NCI-H460 (cell line): ENCODE data around the gene PADI4. TPM values are rescaled to one million over a fixed set of nuclear protein-coding genes. Genes with fewer than 3 reads are reported as not detected.

Experiments used
- DNase-seq: peaks from one replicate; pipeline ENCODE4 v3.0.0-alpha.2; 2016; ENCODE audit warnings: low read depth; ENCODE audit errors: extremely low read depth
- total RNA-seq: library from RNA; depleted of rRNA; stranded (reverse); fragments of >200 nt; shearing (Covaris generic); gene quantifications from 2 replicates; pipeline ENCODE4 v1.2.3, GENCODE V29; 2014

PADI4 gene
- total RNA-seq, 1 experiment from 2014 or later, result not detected

- no peak for DNase-seq
Observed at GRCh38 chr1:17346046-17346789, 38.2 kb downstream of the PADI4 start.

GRCh38 chr1:17347769-17348592, 40.0 kb downstream of the PADI4 start:
- DNase-seq, result peak; percentile 28

- DNase-seq, result no peak
Observed at GRCh38 chr1:17348593-17349234, 40.7 kb downstream of the PADI4 start.

- no peak for DNase-seq
Observed at GRCh38 chr1:17350083-17350482, 42.1 kb downstream of the PADI4 start.

- no peak for DNase-seq
Observed at GRCh38 chr1:17350928-17351446, 43.0 kb downstream of the PADI4 start.

- no peak for DNase-seq
Observed at GRCh38 chr1:17351598-17352324, 43.8 kb downstream of the PADI4 start.

- no peak for DNase-seq
Observed at GRCh38 chr1:17352419-17352909, 44.5 kb downstream of the PADI4 start.

GRCh38 chr1:17355898-17356297, 47.9 kb downstream of the PADI4 start:
- DNase-seq, result no peak

GRCh38 chr1:17356387-17357026, 48.5 kb downstream of the PADI4 start:
- DNase-seq, result no peak

GRCh38 chr1:17358557-17358956, 50.6 kb downstream of the PADI4 start:
- DNase-seq, result no peak

GRCh38 chr1:17359031-17359430, 51.0 kb downstream of the PADI4 start:
- DNase-seq, result no peak

GRCh38 chr1:17359808-17360207, 51.8 kb downstream of the PADI4 start:
- DNase-seq, result no peak

- no peak for DNase-seq
Observed at GRCh38 chr1:17360272-17360956, 52.4 kb downstream of the PADI4 start.

- no peak for DNase-seq
Observed at GRCh38 chr1:17361687-17362086, 53.7 kb downstream of the PADI4 start.

GRCh38 chr1:17363351-17363750, 55.4 kb downstream of the PADI4 start:
- no peak for DNase-seq

GRCh38 chr1:17363771-17364170, 55.8 kb downstream of the PADI4 start:
- DNase-seq, result no peak

GRCh38 chr1:17365293-17365692, 57.3 kb downstream of the PADI4 start:
- DNase-seq, result no peak

- DNase-seq, result no peak
Observed at GRCh38 chr1:17369466-17369865, 61.5 kb downstream of the PADI4 start.

GRCh38 chr1:17370618-17371017, 62.6 kb downstream of the PADI4 start:
- no peak for DNase-seq
